AG10803 (cell line): ENCODE measurements around the gene NEDD4L.
A peak's percentile ranks its signal among the peaks of the same experiment; 100 is the strongest.
"Not testable (repeated sequence)": the region's sequence is repeated elsewhere in the genome, so short reads cannot be mapped to it uniquely, and the experiment has no call there.

Experiments
- DNase-seq: peaks from one replicate; pipeline ENCODE4 v3.0.0; 2010; ENCODE audit warnings: low read depth
- H3K4me3 ChIP-seq: 2 replicates; pipeline ENCODE4 v1.5.1; 2011; ENCODE audit warnings: mild to moderate bottlenecking, low read length, control low read depth
- CTCF ChIP-seq: conservative IDR thresholded peaks from 2 replicates; pipeline ENCODE4 v1.5.1; 2011; ENCODE audit warnings: mild to moderate bottlenecking, low read length, control low read depth, inconsistent platforms

NEDD4L gene

GRCh38 chr18:58432050-58432727 lies 388.2 kb downstream of the NEDD4L start:
- DNase-seq, result no peak
- H3K4me3 ChIP-seq, result no peak overlapping the region
- TF ChIP-seq CTCF, result no peak

GRCh38 chr18:58435221-58436005 lies 391.4 kb downstream of the NEDD4L start:
- not testable (repeated sequence) for DNase-seq, H3K4me3 ChIP-seq

GRCh38 chr18:58438161-58438957 lies 394.3 kb downstream of the NEDD4L start:
- peak; percentile 21 for DNase-seq
- H3K4me3 ChIP-seq, result peak overlapping the region; percentile 42
- no peak for TF ChIP-seq CTCF

GRCh38 chr18:58438958-58439300 lies 394.9 kb downstream of the NEDD4L start:
- no peak for TF ChIP-seq CTCF
- no peak for DNase-seq
- H3K4me3 ChIP-seq, result peak overlapping the region; percentile 42

- no peak overlapping the region for H3K4me3 ChIP-seq
- no peak for DNase-seq
- no peak for TF ChIP-seq CTCF
These were observed 399.6 kb downstream of the NEDD4L start for GRCh38 chr18:58443671-58444070.

- DNase-seq, result no peak
- no peak overlapping the region for H3K4me3 ChIP-seq
- TF ChIP-seq CTCF, result no peak
These were observed 402.5 kb downstream of the NEDD4L start for GRCh38 chr18:58446391-58447060.

- H3K4me3 ChIP-seq, result no peak overlapping the region
- TF ChIP-seq CTCF, result no peak
- peak; percentile 40 for DNase-seq
These were observed 403.5 kb downstream of the NEDD4L start for GRCh38 chr18:58447402-58448095.
